Osteoblast (primary cell): ENCODE measurements around the gene GDF3. TPM values are rescaled to one million over a fixed set of nuclear protein-coding genes. Genes with fewer than 3 reads are reported as not detected.

Experiments used
- DNase-seq: peaks from one replicate; pipeline ENCODE4 v3.0.0; 2011; ENCODE audit warnings: low spot score, mixed read lengths; ENCODE audit not compliant: insufficient read length; ENCODE audit errors: missing footprints
- H2AFZ ChIP-seq: 2 replicates; pipeline ENCODE4 v1.6.0; 2011; ENCODE audit warnings: mild to moderate bottlenecking, low read length
- H3K27ac ChIP-seq: 2 replicates; pipeline ENCODE4 v1.5.1; 2011; ENCODE audit warnings: mild to moderate bottlenecking, low read depth, low read length, moderate library complexity
- H3K27me3 ChIP-seq: 2 replicates; pipeline ENCODE4 v1.6.0; 2012; ENCODE audit warnings: mild to moderate bottlenecking, control low read depth, inconsistent platforms, low read length, moderate library complexity; ENCODE audit not compliant: insufficient read depth
- H3K36me3 ChIP-seq: 2 replicates; pipeline ENCODE4 v1.5.1; 2011; ENCODE audit warnings: mild to moderate bottlenecking, low read length, control low read depth, moderate library complexity; ENCODE audit not compliant: insufficient read depth
- H3K4me1 ChIP-seq: 2 replicates; pipeline ENCODE4 v1.5.1; 2011; ENCODE audit warnings: mild to moderate bottlenecking, low read length, control low read depth, moderate library complexity; ENCODE audit not compliant: insufficient read depth
- H3K4me2 ChIP-seq: 2 replicates; pipeline ENCODE4 v1.6.0; 2011; ENCODE audit warnings: mild to moderate bottlenecking, low read length; ENCODE audit not compliant: insufficient read depth
- H3K4me3 ChIP-seq: fragments of 200-600 bp; sonication (generic); 3 replicates; pipeline ENCODE4 v1.5.1; 2012; ENCODE audit warnings: mild to moderate bottlenecking, low read length, inconsistent platforms; ENCODE audit not compliant: insufficient read depth
- H3K79me2 ChIP-seq: 2 replicates; pipeline ENCODE4 v1.6.0; 2012; ENCODE audit warnings: mild to moderate bottlenecking, low read length, control low read depth, inconsistent platforms; ENCODE audit not compliant: insufficient read depth
- H3K9me3 ChIP-seq: 2 replicates; pipeline ENCODE4 v1.5.1; 2011; ENCODE audit warnings: low read depth, low read length, control low read depth
- H4K20me1 ChIP-seq: 2 replicates; pipeline ENCODE4 v1.6.0; 2012; ENCODE audit warnings: mild to moderate bottlenecking, low read length, control low read depth; ENCODE audit not compliant: insufficient read depth
- CTCF ChIP-seq: IDR thresholded peaks from 2 replicates; pipeline ENCODE4 v1.5.1; 2011; ENCODE audit warnings: mild to moderate bottlenecking, low read depth, low read length, moderate library complexity; ENCODE audit errors: extremely low read depth
- total RNA-seq: library from RNA; depleted of rRNA; stranded (reverse); fragments of >200 nt; gene quantifications from 2 replicates; pipeline ENCODE4 v1.2.3, GENCODE V29; 2012

Gene GDF3
- total RNA-seq, 1 donor: not detected

- Histone ChIP-seq H3K36me3 (no peaks in the 10 kb centered on the region), H2AFZ (no peak overlapping the region), H3K9me3 (no peaks in the 10 kb centered on the region), H3K4me3 (no peak overlapping the region), H3K79me2 (no peaks in the 10 kb centered on the region), H3K27ac (no peak overlapping the region), H3K4me2 (no peak overlapping the region), H3K4me1 (no peaks in the 10 kb centered on the region), H3K27me3 (no peaks in the 10 kb centered on the region), H4K20me1 (no peaks in the 10 kb centered on the region)
- no peak for TF ChIP-seq CTCF
- DNase-seq: no peak
Measured at GRCh38 chr12:7729746-7730145, 34.2 kb upstream of the GDF3 start.

GRCh38 chr12:7723926-7724325 is 28.4 kb upstream of the GDF3 start:
- Histone ChIP-seq H3K4me2 (no peak overlapping the region), H3K9me3 (no peaks in the 10 kb centered on the region), H3K79me2 (no peaks in the 10 kb centered on the region), H3K36me3 (no peaks in the 10 kb centered on the region), H3K27me3 (no peaks in the 10 kb centered on the region), H3K4me1 (no peaks in the 10 kb centered on the region), H4K20me1 (no peaks in the 10 kb centered on the region), H2AFZ (no peak overlapping the region), H3K4me3 (no peak overlapping the region), H3K27ac (no peak overlapping the region)
- DNase-seq: no peak
- TF ChIP-seq CTCF: no peak

GRCh38 chr12:7719946-7720730 is 24.6 kb upstream of the GDF3 start:
- TF ChIP-seq CTCF: no peak
- Histone ChIP-seq H2AFZ (no peak overlapping the region), H3K79me2 (no peaks in the 10 kb centered on the region), H3K27me3 (no peaks in the 10 kb centered on the region), H3K36me3 (no peaks in the 10 kb centered on the region), H3K4me2 (no peak overlapping the region), H3K4me1 (no peaks in the 10 kb centered on the region), H3K27ac (no peak overlapping the region), H4K20me1 (no peaks in the 10 kb centered on the region), H3K9me3 (no peaks in the 10 kb centered on the region), H3K4me3 (no peak overlapping the region)
- no peak for DNase-seq

DNA sequence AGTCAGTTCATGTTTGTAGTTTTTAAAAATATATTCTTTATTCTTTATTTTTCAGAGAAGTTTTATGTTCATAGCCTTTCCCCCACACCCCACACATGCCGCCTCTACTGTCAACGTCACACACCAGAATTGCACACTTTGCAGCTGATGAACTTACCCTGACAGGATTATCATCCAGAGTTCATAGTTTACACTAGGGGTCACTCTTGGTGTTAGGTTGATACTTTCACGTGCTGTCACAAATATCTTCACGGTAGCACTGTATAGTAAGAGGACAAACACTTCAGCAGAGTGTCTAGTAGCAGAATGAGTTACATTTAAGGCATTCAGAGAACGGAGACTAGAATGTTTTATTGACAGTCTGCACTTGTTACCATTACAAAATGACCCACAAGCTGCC is 20.8 kb upstream of the GDF3 start:
- Histone ChIP-seq H3K79me2 (no peaks in the 10 kb centered on the region), H3K4me3 (no peak overlapping the region), H3K27ac (no peak overlapping the region), H3K4me1 (no peaks in the 10 kb centered on the region), H3K4me2 (no peak overlapping the region), H3K27me3 (no peaks in the 10 kb centered on the region), H4K20me1 (no peaks in the 10 kb centered on the region), H2AFZ (no peak overlapping the region), H3K36me3 (no peaks in the 10 kb centered on the region), H3K9me3 (no peaks in the 10 kb centered on the region)
- TF ChIP-seq CTCF: no peak
- no peak for DNase-seq
